ENCODE measurements around the gene STIP1. TPM values are rescaled to one million over a fixed set of nuclear protein-coding genes. Genes with fewer than 3 reads are reported as not detected.

Gene STIP1
- total RNA-seq, 1 experiment from 2014 or later: 171 TPM

- CTCF ChIA-PET: interaction anchor here (0.5 to 1.7 kb wide), 13 partner anchors 9 to 1150 kb away, joined by 3 to 8 read pairs (median 3); no protein-coding TSS in a partner anchor
- Mint-ChIP-seq H3K27ac (ENCODE audit: low read depth, unreplicated experiment) (no peak overlapping the region), H3K4me3 (ENCODE audit: unreplicated experiment) (no peak overlapping the region), H3K9me3 (ENCODE audit: unreplicated experiment) (no peaks in the 10 kb centered on the region), H3K36me3 (ENCODE audit: insufficient read depth, unreplicated experiment) (peaks cover 17% of the 10 kb centered on the region), H3K27me3 (ENCODE audit: insufficient read depth, unreplicated experiment) (no peaks in the 10 kb centered on the region), H3K4me1 (ENCODE audit: insufficient read depth, unreplicated experiment) (peaks cover 7% of the 10 kb centered on the region)
- BruUV-seq (replicated peaks): TSS peak; percentile 78
- peak; percentile 83 for DNase-seq (ENCODE audit: unreplicated experiment)
- TF ChIP-seq CTCF (IDR thresholded peaks at IDR 0.05; ENCODE audit: unreplicated experiment): peak; percentile 38
- POLR2A ChIA-PET: interaction anchor here (0.5 to 4.0 kb wide), 29 partner anchors 9 to 733 kb away, joined by 3 to 42 read pairs (median 5); partner anchors contain the start of genes CATSPERZ, COX8A, DNAJC4 and ESRRA
- intact Hi-C loops (cut with micrococcal nuclease): loop anchor here (5.0 kb wide), 2 partner anchors 102 to 117 kb away; partner anchors contain the start of genes CATSPERZ and GPR137
These were observed 737 bp upstream of the STIP1 start for GRCh38 chr11:64185175-64185692.

DNA sequence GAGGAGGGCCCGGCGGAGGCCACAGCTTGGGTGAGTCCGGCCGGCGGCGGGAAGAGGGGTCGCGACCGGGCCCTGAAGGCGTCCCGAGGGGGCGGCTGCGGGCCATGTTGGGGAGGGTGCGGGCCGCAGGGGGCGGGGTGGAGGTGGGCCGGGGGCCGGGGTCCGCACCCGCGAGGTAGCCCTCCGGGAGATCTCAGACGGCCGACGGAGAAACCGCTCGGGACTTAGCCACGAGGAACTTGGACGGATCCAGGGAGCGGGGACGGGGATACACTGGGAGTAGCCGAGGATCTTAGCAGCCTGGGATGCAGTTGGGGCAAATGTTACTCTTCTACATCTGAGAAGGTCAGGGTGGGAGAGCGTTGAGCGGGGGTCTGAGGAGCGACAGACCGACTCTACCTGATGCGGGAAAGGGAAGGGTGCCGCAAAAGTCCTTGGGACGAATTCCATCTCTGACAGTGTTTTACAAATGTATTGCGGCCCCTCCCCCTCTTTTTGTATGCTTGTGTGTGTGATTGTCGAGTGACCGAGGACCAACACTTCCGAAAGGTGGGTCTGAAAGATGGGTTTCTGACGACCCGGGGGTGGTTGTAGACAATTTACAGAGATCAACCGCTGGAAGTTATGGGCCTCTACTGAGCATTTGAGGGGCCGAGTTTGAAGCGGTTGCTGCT, 658 bp downstream of the STIP1 start:
- no peak for TF ChIP-seq CTCF (IDR thresholded peaks at IDR 0.05; ENCODE audit: unreplicated experiment)
- ChIA-PET POLR2A (interaction anchor here (0.6 to 4.0 kb wide), 27 partner anchors 8 to 504 kb away, joined by 3 to 42 read pairs (median 5); partner anchors contain the start of genes CATSPERZ, ESRRA, FERMT3 and GPR137), CTCF (interaction anchor here (0.6 to 1.3 kb wide), 6 partner anchors 9 to 1152 kb away, joined by 3 to 6 read pairs (median 3); no protein-coding TSS in a partner anchor)
- no peaks in the 10 kb centered on the region for H3K9me3 Mint-ChIP-seq (ENCODE audit: unreplicated experiment)
- BruUV-seq (replicated peaks): no TSS peak
- H3K4me3 Mint-ChIP-seq (ENCODE audit: unreplicated experiment): no peak overlapping the region
- peaks cover 2% of the 10 kb centered on the region for H3K4me1 Mint-ChIP-seq (ENCODE audit: insufficient read depth, unreplicated experiment)
- H3K27ac Mint-ChIP-seq (ENCODE audit: low read depth, unreplicated experiment): no peak overlapping the region
- DNase-seq (ENCODE audit: unreplicated experiment): peak; percentile 31
- intact Hi-C loops (cut with micrococcal nuclease): loop anchor here (2.0 to 5.0 kb wide), 3 partner anchors 40 to 116 kb away; partner anchors contain the start of genes CATSPERZ, GPR137, NUDT22 and TRPT1
- H3K27me3 Mint-ChIP-seq (ENCODE audit: insufficient read depth, unreplicated experiment): no peaks in the 10 kb centered on the region
- H3K36me3 Mint-ChIP-seq (ENCODE audit: insufficient read depth, unreplicated experiment): peaks cover 25% of the 10 kb centered on the region

DNA sequence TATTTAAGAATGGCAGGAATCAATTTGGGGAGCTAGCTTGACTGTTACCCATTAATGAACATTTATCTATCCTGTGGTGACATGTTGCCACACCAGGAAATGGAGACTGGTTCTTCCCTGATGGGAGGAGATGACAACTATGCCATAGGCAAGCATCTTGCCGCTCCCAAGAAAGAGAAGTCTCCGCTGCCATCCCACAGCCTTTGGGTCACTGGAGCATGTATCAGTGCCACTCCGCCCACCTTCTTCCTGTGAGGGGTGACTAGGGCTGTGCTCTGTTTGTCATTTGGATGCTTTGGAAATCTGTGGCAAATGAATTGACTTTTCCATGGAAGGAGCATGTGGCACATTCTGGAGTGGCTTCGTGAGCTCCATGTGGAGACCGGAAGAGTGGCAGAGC, 6.5 kb downstream of the STIP1 start:
- intact Hi-C loops (cut with micrococcal nuclease): no loop called here
- CTCF ChIA-PET: interaction anchor here (1.5 kb wide), 1 partner anchor 12 kb away, joined by 7 read pairs; no protein-coding TSS in a partner anchor
- DNase-seq (ENCODE audit: unreplicated experiment): no peak
- peaks cover 74% of the 10 kb centered on the region for H3K36me3 Mint-ChIP-seq (ENCODE audit: insufficient read depth, unreplicated experiment)
- H3K9me3 Mint-ChIP-seq (ENCODE audit: unreplicated experiment): no peaks in the 10 kb centered on the region
- no peaks in the 10 kb centered on the region for H3K27me3 Mint-ChIP-seq (ENCODE audit: insufficient read depth, unreplicated experiment)
- H3K4me1 Mint-ChIP-seq (ENCODE audit: insufficient read depth, unreplicated experiment): no peaks in the 10 kb centered on the region
- no TSS peak for BruUV-seq (replicated peaks)
- no peak overlapping the region for H3K4me3 Mint-ChIP-seq (ENCODE audit: unreplicated experiment)
- H3K27ac Mint-ChIP-seq (ENCODE audit: low read depth, unreplicated experiment): no peak overlapping the region
- TF ChIP-seq CTCF (IDR thresholded peaks at IDR 0.05; ENCODE audit: unreplicated experiment): no peak
- POLR2A ChIA-PET: no interaction called here

- ChIA-PET POLR2A (interaction anchor here (0.6 to 1.1 kb wide), 4 partner anchors 10 to 75 kb away, joined by 3 read pairs; partner anchors contain the start of gene FERMT3), CTCF (interaction anchor here (0.7 to 3.4 kb wide), 2 partner anchors 8 to 46 kb away, joined by 4 to 11 read pairs; no protein-coding TSS in a partner anchor)
- Mint-ChIP-seq H3K9me3 (ENCODE audit: unreplicated experiment) (no peaks in the 10 kb centered on the region), H3K4me3 (ENCODE audit: unreplicated experiment) (no peak overlapping the region), H3K4me1 (ENCODE audit: insufficient read depth, unreplicated experiment) (no peaks in the 10 kb centered on the region), H3K36me3 (ENCODE audit: insufficient read depth, unreplicated experiment) (peaks cover 100% of the 10 kb centered on the region), H3K27me3 (ENCODE audit: insufficient read depth, unreplicated experiment) (no peaks in the 10 kb centered on the region), H3K27ac (ENCODE audit: low read depth, unreplicated experiment) (no peak overlapping the region)
- no peak for DNase-seq (ENCODE audit: unreplicated experiment)
- BruUV-seq (replicated peaks): no TSS peak
- intact Hi-C loops (cut with micrococcal nuclease): no loop called here
- TF ChIP-seq CTCF (IDR thresholded peaks at IDR 0.05; ENCODE audit: unreplicated experiment): no peak
These were observed 10.7 kb downstream of the STIP1 start for GRCh38 chr11:64196626-64197025.

Data from MCF 10A (cell line).